LNCaP clone FGC (cell line): ENCODE results near the gene SKAP1.

ENCODE experiments used
- DNase-seq: peaks from one replicate; pipeline ENCODE4 v3.0.0-alpha.2; 2011; ENCODE audit warnings: low read depth
- H3K4me3 ChIP-seq: 2 replicates; pipeline ENCODE4 v1.5.1; 2011; ENCODE audit warnings: mild to moderate bottlenecking, low read depth, low read length, control low read depth
- CTCF ChIP-seq: IDR thresholded peaks from 2 replicates; pipeline ENCODE4 v1.5.1; 2012; ENCODE audit warnings: mild to moderate bottlenecking; ENCODE audit not compliant: control insufficient read depth, insufficient read depth; ENCODE audit errors: extremely low read depth

The SKAP1 gene

GRCh38 chr17:48202959-48203358, 227.1 kb downstream of the SKAP1 start:
- DNase-seq: no peak
- TF ChIP-seq CTCF: no peak

GRCh38 chr17:48198950-48199541, 231.0 kb downstream of the SKAP1 start:
- peak overlapping the region; percentile 30 for H3K4me3 ChIP-seq
- peak; percentile 39 for DNase-seq
- no peak for TF ChIP-seq CTCF

More at GRCh38 chr17:48202959-48203358, 227.1 kb downstream of the SKAP1 start:
- H3K4me3 ChIP-seq: no peak overlapping the region

- TF ChIP-seq CTCF: no peak
- no peak overlapping the region for H3K4me3 ChIP-seq
- DNase-seq: no peak
Measured at GRCh38 chr17:48195910-48196309, 234.1 kb downstream of the SKAP1 start.

GRCh38 chr17:48194097-48194550, 235.9 kb downstream of the SKAP1 start:
- H3K4me3 ChIP-seq: no peak overlapping the region
- TF ChIP-seq CTCF: no peak
- no peak for DNase-seq

- no peak for TF ChIP-seq CTCF
- no peak overlapping the region for H3K4me3 ChIP-seq
- no peak for DNase-seq
Measured at GRCh38 chr17:48192321-48192731, 237.7 kb downstream of the SKAP1 start.

- no peak overlapping the region for H3K4me3 ChIP-seq
- DNase-seq: no peak
- TF ChIP-seq CTCF: no peak
Measured at GRCh38 chr17:48191362-48191761, 238.7 kb downstream of the SKAP1 start.

GRCh38 chr17:48190871-48191270, 239.1 kb downstream of the SKAP1 start:
- TF ChIP-seq CTCF: no peak
- DNase-seq: no peak
- H3K4me3 ChIP-seq: no peak overlapping the region
